GM12864 (cell line): ENCODE results near the gene LSM14A.

Experiments used
- DNase-seq: peaks from one replicate; pipeline ENCODE4 v3.0.0-alpha.2; 2011; ENCODE audit warnings: low read depth
- H3K4me3 ChIP-seq: 2 replicates; pipeline ENCODE4 v1.5.1; 2011; ENCODE audit warnings: mild to moderate bottlenecking, low read depth, low read length, control low read depth
- CTCF ChIP-seq: IDR thresholded peaks from 2 replicates; pipeline ENCODE4 v1.5.1; 2011; ENCODE audit warnings: low read depth, mild to moderate bottlenecking, moderate library complexity, low read length, control low read depth, inconsistent platforms; ENCODE audit errors: missing control alignments

LSM14A gene

GRCh38 chr19:34231439-34231838 is 59.1 kb downstream of the LSM14A start:
- DNase-seq: no peak
- H3K4me3 ChIP-seq: no peak overlapping the region
- no peak for TF ChIP-seq CTCF

- TF ChIP-seq CTCF: no peak
- DNase-seq: no peak
- H3K4me3 ChIP-seq: no peak overlapping the region
These were observed 60.5 kb downstream of the LSM14A start for GRCh38 chr19:34232566-34233481.

- H3K4me3 ChIP-seq: no peak overlapping the region
- no peak for DNase-seq
- no peak for TF ChIP-seq CTCF
These were observed 63.2 kb downstream of the LSM14A start for GRCh38 chr19:34235425-34235940.

- DNase-seq: no peak
- no peak for TF ChIP-seq CTCF
- H3K4me3 ChIP-seq: no peak overlapping the region
These were observed 64.0 kb downstream of the LSM14A start for GRCh38 chr19:34236035-34236987.

GRCh38 chr19:34237283-34237682 is 65.0 kb downstream of the LSM14A start:
- no peak overlapping the region for H3K4me3 ChIP-seq
- no peak for TF ChIP-seq CTCF
- no peak for DNase-seq

GRCh38 chr19:34237939-34238338 is 65.6 kb downstream of the LSM14A start:
- DNase-seq: no peak
- no peak overlapping the region for H3K4me3 ChIP-seq
- no peak for TF ChIP-seq CTCF
